Prostate gland (tissue), 2 donors: ENCODE results near the gene CAB39. TPM values are rescaled to one million over a fixed set of nuclear protein-coding genes. Genes with fewer than 3 reads are reported as not detected.
A peak's percentile ranks its signal among the peaks of the same experiment; 100 is the strongest.

ENCODE experiments used
- DNase-seq: peaks from one replicate; pipeline ENCODE4 v3.0.0-alpha.2; 2019; ENCODE audit warnings: low spot score
- H3K27ac ChIP-seq, 2 donors: fragments of 200-600 bp; sonication (generic); 2 replicates each; pipeline ENCODE4 v1.5.1; 2017 to 2019
- H3K27me3 ChIP-seq: fragments of 200-600 bp; sonication (generic); replicated peaks from 2 replicates; pipeline ENCODE4 v1.5.1; 2019; ENCODE audit not compliant: insufficient read depth
- H3K36me3 ChIP-seq, 2 donors: fragments of 200-600 bp; sonication (generic); 1 replicate in 1 of 2; 2 replicates in 1 of 2; pipeline versions ENCODE4 v1.5.1 to v1.8.1; 2017 to 2019
- H3K4me1 ChIP-seq: fragments of 200-600 bp; sonication (generic); replicated peaks from 2 replicates; pipeline ENCODE4 v1.5.1; 2019
- H3K4me3 ChIP-seq, 2 donors: fragments of 200-600 bp; sonication (generic); 2 replicates each; pipeline ENCODE4 v1.5.1; 2017 to 2019
- H3K9me3 ChIP-seq: fragments of 200-600 bp; sonication (generic); 2 replicates; pipeline ENCODE4 v1.5.1; 2017
- CTCF ChIP-seq, 4 experiments: fragments of 200-600 bp in 2 of 4; fragments of 450-650 bp in 2 of 4; sonication (generic) in 2 of 4; IDR thresholded peaks; 1 replicate in 3 of 4; 2 replicates in 1 of 4; pipeline ENCODE4 v1.5.1; 2016 to 2019; ENCODE audit warnings: antibody characterized with exemption in 4 of 4, mild to moderate bottlenecking in 2 of 4, moderate library complexity in 2 of 4
- POLR2A ChIP-seq: fragments of 450-650 bp; IDR thresholded peaks from one replicate; pipeline ENCODE4 v1.6.1; 2016; ENCODE audit warnings: antibody characterized with exemption, mild to moderate bottlenecking
- POLR2AphosphoS5 ChIP-seq: sonication (generic); formaldehyde crosslinking; IDR thresholded peaks from one replicate; pipeline ENCODE4 v1.6.1; 2017; ENCODE audit warnings: antibody characterized with exemption
- WGBS: methylation state at CpG from one replicate; pipeline ENCODE4 v1.1.5; 2018; 5-methylcytosine and 5-hydroxymethylcytosine counted together
- intact Hi-C: fragments of 100-400 bp; cut with DNase I; formaldehyde crosslinking; loops from one replicate; pipeline ENCODE4 v1.14.2; 2022
- total RNA-seq, 2 donors: library from RNA; depleted of rRNA; stranded (reverse); fragments of >200 nt; gene quantifications; one replicate each; pipeline ENCODE4 v1.1.0, GENCODE V29; 2016

The CAB39 gene
- total RNA-seq, 2 donors from 2014 or later = 75.4 to 105 TPM

- TF ChIP-seq POLR2A = no peak
- TF ChIP-seq POLR2AphosphoS5 = no peak
- TF ChIP-seq CTCF (IDR thresholded peaks at IDR 0.05) = no peak
- intact Hi-C loops = loop anchor here (10.0 kb wide), 1 partner anchor 302 kb away; the partner anchor contains the start of gene SP100
- Histone ChIP-seq H3K4me1 (peaks cover 11% of the 10 kb centered on the region), H3K27me3 (no peaks in the 10 kb centered on the region), H3K27ac (peak overlapping the region in 1 of 2 donors; percentile 94), H3K9me3 (no peaks in the 10 kb centered on the region), H3K4me3 (no peak overlapping the region), H3K36me3 (no peaks in the 10 kb centered on the region)
- DNase-seq = no peak
- 100% methylated on average over 4 of the region's 4 CpGs for WGBS
These were observed 3.9 kb downstream of the CAB39 start for GRCh38 chr2:230716588-230716987.

- Histone ChIP-seq H3K27ac (no peak overlapping the region), H3K9me3 (no peaks in the 10 kb centered on the region), H3K4me3 (no peak overlapping the region), H3K36me3 (no peaks in the 10 kb centered on the region), H3K27me3 (no peaks in the 10 kb centered on the region), H3K4me1 (peaks cover 11% of the 10 kb centered on the region)
- intact Hi-C loops = loop anchor here (10.0 kb wide), 1 partner anchor 303 kb away; the partner anchor contains the start of gene SP100
- 70% methylated on average over 3 of the region's 3 CpGs for WGBS
- no peak for DNase-seq
- no peak for TF ChIP-seq CTCF (IDR thresholded peaks at IDR 0.05)
- TF ChIP-seq POLR2A = no peak
- no peak for TF ChIP-seq POLR2AphosphoS5
These were observed 5.0 kb downstream of the CAB39 start for GRCh38 chr2:230717600-230717999.

- Histone ChIP-seq H3K27me3 (no peaks in the 10 kb centered on the region), H3K4me3 (no peak overlapping the region), H3K9me3 (no peaks in the 10 kb centered on the region), H3K27ac (no peak overlapping the region), H3K4me1 (peaks cover 11% of the 10 kb centered on the region), H3K36me3 (no peaks in the 10 kb centered on the region)
- intact Hi-C loops = loop anchor here (10.0 kb wide), 1 partner anchor 305 kb away; the partner anchor contains the start of gene SP100
- DNase-seq = no peak
- TF ChIP-seq POLR2AphosphoS5 (no peak), POLR2A (no peak), CTCF (IDR thresholded peaks at IDR 0.05) (no peak)
- WGBS = 84% methylated on average over 3 of the region's 3 CpGs
These were observed 6.7 kb downstream of the CAB39 start for GRCh38 chr2:230719340-230719739.

- no peak for DNase-seq
- intact Hi-C loops = no loop called here
- Histone ChIP-seq H3K27me3 (no peaks in the 10 kb centered on the region), H3K36me3 (no peaks in the 10 kb centered on the region), H3K4me3 (no peak overlapping the region), H3K27ac (no peak overlapping the region), H3K4me1 (peaks cover 6% of the 10 kb centered on the region), H3K9me3 (no peaks in the 10 kb centered on the region)
- TF ChIP-seq CTCF (IDR thresholded peaks at IDR 0.05) (no peak), POLR2AphosphoS5 (no peak), POLR2A (no peak)
- whole genome bisulfite sequencing = 56% methylated on average over 1 of the region's 1 CpG
These were observed 9.1 kb downstream of the CAB39 start for GRCh38 chr2:230721712-230722111.

- Histone ChIP-seq H3K36me3 (no peaks in the 10 kb centered on the region), H3K27me3 (no peaks in the 10 kb centered on the region), H3K9me3 (no peaks in the 10 kb centered on the region), H3K4me3 (no peak overlapping the region), H3K4me1 (peaks cover 6% of the 10 kb centered on the region), H3K27ac (no peak overlapping the region)
- TF ChIP-seq CTCF (IDR thresholded peaks at IDR 0.05) = no peak
- TF ChIP-seq POLR2AphosphoS5 = no peak
- no peak for TF ChIP-seq POLR2A
- 86% methylated on average over 4 of the region's 4 CpGs for WGBS
- intact Hi-C loops = no loop called here
- no peak for DNase-seq
These were observed 9.7 kb downstream of the CAB39 start for GRCh38 chr2:230722207-230722885.
